Upper lobe of left lung (tissue), 6 donors: ENCODE results near the gene CYP27C1. TPM values are rescaled to one million over a fixed set of nuclear protein-coding genes. Genes with fewer than 3 reads are reported as not detected.
A peak's percentile ranks its signal among the peaks of the same experiment; 100 is the strongest.

ENCODE experiments used
- ATAC-seq, 2 donors: fragments of 200-7000 bp; cut with Tn5 transposase; one replicate each; pipeline ENCODE4 v1.9.1; 2022; ENCODE audit warnings: mild to moderate bottlenecking in 2 of 2, moderate library complexity in 2 of 2; ENCODE audit not compliant: low FRiP score in 2 of 2
- DNase-seq, 2 donors: peaks; one replicate each; pipeline ENCODE4 v3.0.0-alpha.2; 2019 to 2020
- H3K27ac ChIP-seq, 4 donors: fragments of 200-600 bp; sonication (generic); one replicate each; pipeline ENCODE4 v1.5.1; 2016 to 2019
- H3K27me3 ChIP-seq, 4 donors: fragments of 200-600 bp; sonication (generic); one replicate each; pipeline ENCODE4 v1.5.1; 2017 to 2019
- H3K36me3 ChIP-seq, 4 donors: fragments of 200-600 bp; sonication (generic); one replicate each; pipeline ENCODE4 v1.5.1; 2016 to 2019
- H3K4me1 ChIP-seq, 4 donors: fragments of 200-600 bp; sonication (generic); one replicate each; pipeline ENCODE4 v1.5.1; 2018 to 2019
- H3K4me3 ChIP-seq, 4 donors: fragments of 200-600 bp; sonication (generic); one replicate each; pipeline ENCODE4 v1.5.1; 2017 to 2019; ENCODE audit warnings: mild to moderate bottlenecking in 2 of 4, moderate library complexity in 1 of 4
- H3K9me3 ChIP-seq, 4 donors: fragments of 200-600 bp; sonication (generic); one replicate each; pipeline ENCODE4 v1.5.1; 2018 to 2019
- CTCF ChIP-seq, 6 experiments: fragments of 450-650 bp in 4 of 6; fragments of 200-600 bp in 2 of 6; sonication (generic) in 2 of 6; IDR thresholded peaks; one replicate each; pipeline ENCODE4 v1.5.1; 2016 to 2019; ENCODE audit warnings: antibody characterized with exemption in 6 of 6
- EP300 ChIP-seq, 4 donors: sonication (generic); formaldehyde crosslinking; IDR thresholded peaks; one replicate each; pipeline ENCODE4 v1.5.1; 2017; ENCODE audit warnings: antibody characterized with exemption in 4 of 4, control low read depth in 2 of 4
- POLR2A ChIP-seq, 4 donors: fragments of 450-650 bp; IDR thresholded peaks; one replicate each; pipeline ENCODE4 v1.5.1; 2016 to 2017; ENCODE audit warnings: antibody characterized with exemption in 4 of 4, mild to moderate bottlenecking in 2 of 4
- POLR2AphosphoS5 ChIP-seq, 2 donors: sonication (generic); formaldehyde crosslinking; IDR thresholded peaks; one replicate each; pipeline ENCODE4 v1.5.1; 2017; ENCODE audit warnings: antibody characterized with exemption in 2 of 2
- WGBS, 2 donors: methylation state at CpG; one replicate each; pipeline ENCODE4 v1.1.5; 2017 to 2018; 5-methylcytosine and 5-hydroxymethylcytosine counted together
- total RNA-seq, 6 donors: library from RNA; depleted of rRNA in 4 of 6; stranded (reverse); fragments of >200 nt in 4 of 6; gene quantifications; one replicate each; pipeline versions ENCODE4 v1.1.0 to v1.2.1, GENCODE V29; 2016 to 2021
- donor health status: DM: no; HTN: no; CAD: no; lungs with moderate emphysema.
- donor health status: DM: no; HTN: yes; CAD: no; lungs with severe emphysema.

The CYP27C1 gene
- total RNA-seq, 6 donors from 2014 or later, result 0.11 to 0.39 (median 0.14) TPM; not detected in 2

- TF ChIP-seq CTCF (IDR thresholded peaks at IDR 0.05) (no peak), POLR2A (IDR thresholded peaks at IDR 0.05) (no peak), POLR2AphosphoS5 (IDR thresholded peaks at IDR 0.05) (no peak), EP300 (IDR thresholded peaks at IDR 0.05) (no peak)
- DNase-seq (no peak), ATAC-seq (no peak)
- Histone ChIP-seq H3K27me3 (no peaks in the 10 kb centered on the region), H3K4me1 (no peaks in the 10 kb centered on the region), H3K9me3 (no peaks in the 10 kb centered on the region), H3K36me3 (no peaks in the 10 kb centered on the region), H3K27ac (no peak overlapping the region), H3K4me3 (no peak overlapping the region)
- WGBS, 2 donors, result 69 to 82% methylated on average over 3 of the region's 3 CpGs
Observed at GRCh38 chr2:127183771-127184170, 36.3 kb downstream of the CYP27C1 start.

GRCh38 chr2:127182626-127183458, 37.3 kb downstream of the CYP27C1 start:
- H3K4me1 ChIP-seq, result no peaks in the 10 kb centered on the region
- no peak overlapping the region for H3K4me3 ChIP-seq
- TF ChIP-seq EP300 (IDR thresholded peaks at IDR 0.05), result no peak
- no peak for TF ChIP-seq POLR2A (IDR thresholded peaks at IDR 0.05)
- TF ChIP-seq POLR2AphosphoS5 (IDR thresholded peaks at IDR 0.05), result no peak
- no peak for TF ChIP-seq CTCF (IDR thresholded peaks at IDR 0.05)
- H3K9me3 ChIP-seq, result no peaks in the 10 kb centered on the region
- no peaks in the 10 kb centered on the region for H3K36me3 ChIP-seq
- no peak overlapping the region for H3K27ac ChIP-seq
- ATAC-seq (no peak), DNase-seq (peak in 1 of 2 donors; percentile 10)
- no peaks in the 10 kb centered on the region for H3K27me3 ChIP-seq
- 91 to 93% methylated on average over 10 of the region's 10 CpGs for WGBS, 2 donors

- TF ChIP-seq POLR2A (IDR thresholded peaks at IDR 0.05), result no peak
- TF ChIP-seq CTCF (IDR thresholded peaks at IDR 0.05), result no peak
- TF ChIP-seq POLR2AphosphoS5 (IDR thresholded peaks at IDR 0.05), result no peak
- no peak for TF ChIP-seq EP300 (IDR thresholded peaks at IDR 0.05)
- Histone ChIP-seq H3K36me3 (no peaks in the 10 kb centered on the region), H3K4me1 (no peaks in the 10 kb centered on the region), H3K27ac (no peak overlapping the region), H3K9me3 (no peaks in the 10 kb centered on the region), H3K27me3 (no peaks in the 10 kb centered on the region), H3K4me3 (no peak overlapping the region)
- 67 to 93% methylated on average over 2 to 4 of the region's 4 CpGs for WGBS, 2 donors
- peak in 1 of 2 donors; percentile 15 for DNase-seq
- ATAC-seq, result no peak
Observed at GRCh38 chr2:127181851-127182250, 38.2 kb downstream of the CYP27C1 start.

GRCh38 chr2:127179766-127180165, 40.3 kb downstream of the CYP27C1 start:
- 69 to 88% methylated on average over 3 of the region's 3 CpGs for WGBS, 2 donors
- H3K4me1 ChIP-seq, result peaks cover 3 to 12% (median 6%) of the 10 kb centered on the region in 4 donors
- H3K9me3 ChIP-seq, result no peaks in the 10 kb centered on the region
- peak in 1 of 2 donors; percentile 22 for DNase-seq
- no peak overlapping the region for H3K4me3 ChIP-seq
- H3K36me3 ChIP-seq, result no peaks in the 10 kb centered on the region
- H3K27me3 ChIP-seq, result no peaks in the 10 kb centered on the region
- no peak for ATAC-seq
- H3K27ac ChIP-seq, result no peak overlapping the region
- TF ChIP-seq POLR2A (IDR thresholded peaks at IDR 0.05), result no peak
- no peak for TF ChIP-seq EP300 (IDR thresholded peaks at IDR 0.05)
- no peak for TF ChIP-seq POLR2AphosphoS5 (IDR thresholded peaks at IDR 0.05)
- TF ChIP-seq CTCF (IDR thresholded peaks at IDR 0.05), result no peak
